ENCODE data around the gene SCTR.
"Not testable (repeated sequence)": the region's sequence is repeated elsewhere in the genome, so short reads cannot be mapped to it uniquely, and the experiment has no call there.

Gene SCTR

GRCh38 chr2:119426801-119427395, 97.4 kb downstream of the SCTR start:
- DNase-seq, result no peak

- no peak for DNase-seq
Measured at GRCh38 chr2:119426396-119426675, 97.9 kb downstream of the SCTR start.

- DNase-seq, result no peak
Measured at GRCh38 chr2:119425620-119426395, 98.5 kb downstream of the SCTR start.

- DNase-seq, result no peak
Measured at GRCh38 chr2:119425119-119425405, 99.2 kb downstream of the SCTR start.

GRCh38 chr2:119424284-119425118, 99.8 kb downstream of the SCTR start:
- DNase-seq, result no peak

GRCh38 chr2:119423811-119424210, 100.5 kb downstream of the SCTR start:
- DNase-seq, result no peak

- no peak for DNase-seq
Measured at GRCh38 chr2:119423108-119423444, 101.2 kb downstream of the SCTR start.

GRCh38 chr2:119422360-119423107, 101.7 kb downstream of the SCTR start:
- DNase-seq, result no peak

GRCh38 chr2:119421741-119422140, 102.5 kb downstream of the SCTR start:
- no peak for DNase-seq

GRCh38 chr2:119421304-119421703, 103.0 kb downstream of the SCTR start:
- no peak for DNase-seq

- no peak for DNase-seq
Measured at GRCh38 chr2:119419803-119420508, 104.3 kb downstream of the SCTR start.

- DNase-seq, result no peak
Measured at GRCh38 chr2:119419065-119419464, 105.2 kb downstream of the SCTR start.

- no peak for DNase-seq
Measured at GRCh38 chr2:119417908-119418307, 106.4 kb downstream of the SCTR start.

- DNase-seq, result no peak
Measured at GRCh38 chr2:119416299-119416923, 107.9 kb downstream of the SCTR start.

- DNase-seq, result no peak
Measured at GRCh38 chr2:119415630-119416029, 108.7 kb downstream of the SCTR start.

GRCh38 chr2:119414894-119415293, 109.4 kb downstream of the SCTR start:
- DNase-seq, result no peak

GRCh38 chr2:119409506-119409905, 114.8 kb downstream of the SCTR start:
- no peak for DNase-seq

- no peak for DNase-seq
Measured at GRCh38 chr2:119408221-119408619, 116.1 kb downstream of the SCTR start.

- DNase-seq, result peak; percentile 24 to 35
Measured at GRCh38 chr2:119407430-119408220, 116.7 kb downstream of the SCTR start.

GRCh38 chr2:119405151-119405550, 119.1 kb downstream of the SCTR start:
- no peak for DNase-seq

GRCh38 chr2:119403618-119404017, 120.7 kb downstream of the SCTR start:
- not testable (repeated sequence) for DNase-seq

Data from CD4-positive, alpha-beta T cell treated with Interleukin-4 for 1 hour (primary cell).